NCI-H1930 (cell line): ENCODE data around the gene CHI3L2.

Source experiments
- DNase-seq, 2 experiments: peaks; one replicate each; lab custom pipeline; 2025; lab: John Stamatoyannopoulos, UW

CHI3L2 gene, protein sequence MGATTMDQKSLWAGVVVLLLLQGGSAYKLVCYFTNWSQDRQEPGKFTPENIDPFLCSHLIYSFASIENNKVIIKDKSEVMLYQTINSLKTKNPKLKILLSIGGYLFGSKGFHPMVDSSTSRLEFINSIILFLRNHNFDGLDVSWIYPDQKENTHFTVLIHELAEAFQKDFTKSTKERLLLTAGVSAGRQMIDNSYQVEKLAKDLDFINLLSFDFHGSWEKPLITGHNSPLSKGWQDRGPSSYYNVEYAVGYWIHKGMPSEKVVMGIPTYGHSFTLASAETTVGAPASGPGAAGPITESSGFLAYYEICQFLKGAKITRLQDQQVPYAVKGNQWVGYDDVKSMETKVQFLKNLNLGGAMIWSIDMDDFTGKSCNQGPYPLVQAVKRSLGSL

DNA sequence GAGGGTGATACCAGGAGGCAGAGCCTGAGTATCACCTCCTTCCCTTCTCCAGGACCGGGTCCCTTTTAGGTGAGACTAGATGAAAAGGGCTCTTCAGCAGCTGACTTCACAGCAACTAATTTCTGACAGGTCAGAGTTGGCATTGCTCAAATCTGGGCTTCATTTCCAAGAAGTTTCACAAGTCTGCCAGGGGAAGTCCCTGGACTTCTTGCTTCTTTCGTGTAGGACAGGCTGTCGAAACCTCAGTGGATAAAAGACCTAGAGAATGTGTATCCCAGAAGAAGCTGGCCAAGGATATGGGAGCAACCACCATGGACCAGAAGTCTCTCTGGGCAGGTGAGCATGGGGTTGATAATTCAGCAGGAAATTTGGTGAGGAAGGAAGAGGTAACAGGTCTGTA lies at the start of gene CHI3L2:
Gene CHI3L2, plus strand, starts transcription at position 280 of the 400 bp plus-strand sequence. Its CDS starts 17 bp downstream, at position 297.
- no peak for DNase-seq

DNA sequence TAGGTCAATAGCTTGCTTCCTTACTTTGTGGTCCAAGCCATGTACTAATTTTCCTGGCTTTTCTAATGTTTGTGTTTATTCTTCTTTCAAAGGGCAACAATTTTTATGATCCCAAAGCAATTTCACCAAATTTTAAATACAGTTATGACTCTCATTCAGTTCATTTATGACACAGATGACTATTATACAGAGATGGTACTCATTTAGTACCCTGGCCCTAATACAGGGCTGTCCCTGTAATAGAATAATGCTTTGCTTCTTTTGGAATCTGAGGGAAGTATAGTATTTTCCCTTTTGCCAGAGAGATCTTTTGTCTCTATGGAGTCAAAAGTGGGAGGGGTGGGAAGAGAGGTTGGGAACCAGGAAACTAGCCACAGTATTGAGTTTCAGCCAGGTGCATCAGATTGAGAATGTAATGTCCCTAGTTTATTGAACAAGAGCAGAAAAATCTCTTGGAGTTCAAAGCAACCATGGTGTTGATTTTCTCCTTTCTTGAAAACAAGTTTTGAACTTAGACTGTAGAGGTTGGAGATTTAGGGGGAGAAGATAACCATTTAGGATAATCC lies 47.5 kb upstream of the CHI3L2 start:
- no peak for DNase-seq

DNA sequence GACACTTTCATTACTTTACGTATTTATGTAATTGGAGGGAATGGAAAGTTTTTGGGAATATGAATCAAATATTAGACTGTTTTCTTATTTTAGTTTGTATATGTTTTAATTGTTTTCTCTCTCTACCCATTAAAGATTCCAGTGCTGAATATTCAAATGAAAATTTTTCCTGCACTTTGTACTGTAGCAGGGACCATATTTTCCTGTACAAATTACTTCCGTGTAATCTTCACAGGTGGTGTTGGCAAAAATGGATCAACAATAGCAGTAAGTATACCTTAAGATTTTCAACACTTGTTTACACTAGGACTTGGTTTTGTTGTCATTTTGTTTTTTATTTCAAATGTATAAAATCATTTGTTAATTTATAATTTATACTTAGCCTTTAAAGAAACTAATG lies 45.5 kb upstream of the CHI3L2 start:
- DNase-seq, result no peak

DNA sequence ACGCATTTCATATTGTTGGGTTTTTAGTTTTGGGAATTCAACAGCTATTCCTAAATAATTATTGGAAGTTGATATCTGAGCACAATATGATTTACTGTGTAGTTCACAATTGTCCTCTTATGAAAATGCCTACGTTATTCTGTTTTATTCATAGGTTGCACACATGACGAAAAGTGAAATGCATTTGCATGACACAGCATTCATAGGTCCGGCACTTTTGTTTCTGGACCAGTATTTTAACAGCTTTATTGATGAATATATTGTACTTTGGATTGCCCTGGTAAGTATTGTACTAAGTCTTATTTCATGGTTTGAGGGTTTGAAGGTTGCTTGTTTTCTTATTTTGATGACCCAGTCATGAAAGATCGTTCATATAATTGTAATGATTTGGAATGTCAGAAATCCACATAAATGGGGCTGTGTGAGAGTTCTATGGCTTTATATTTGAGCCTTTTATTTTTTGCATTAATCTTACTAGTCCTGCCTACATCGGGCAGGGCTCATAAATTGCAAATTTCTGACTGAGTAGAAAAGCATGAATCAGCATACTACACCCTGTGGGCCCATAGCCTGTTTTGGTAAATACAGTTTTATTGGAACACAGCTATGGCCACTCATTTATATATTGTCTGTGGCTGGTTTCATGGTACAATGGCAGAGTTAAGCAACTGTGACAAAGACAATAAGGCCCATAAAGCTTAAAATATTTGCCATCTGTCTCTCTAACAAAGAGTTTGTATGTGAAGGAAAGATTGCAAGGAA lies 44.0 kb upstream of the CHI3L2 start:
- DNase-seq, result no peak

DNA sequence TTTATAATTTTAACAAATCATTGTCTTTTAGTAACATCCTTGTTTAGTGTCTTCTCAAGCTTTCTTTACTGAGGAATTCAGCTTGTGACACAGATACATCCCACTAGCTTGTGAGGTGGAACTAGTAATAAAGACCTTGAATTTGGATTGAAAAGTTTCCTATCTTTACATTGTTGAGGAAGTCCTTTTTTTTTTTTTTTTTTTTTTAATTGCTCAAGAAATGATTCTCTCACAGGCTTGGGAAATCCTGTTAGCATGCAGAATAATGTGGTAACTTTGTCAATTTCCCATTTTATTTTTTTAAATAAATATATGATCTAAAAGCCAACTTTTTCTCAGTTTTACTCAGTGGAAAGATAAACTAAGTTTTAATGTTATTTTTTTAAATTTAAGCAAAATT lies 42.9 kb upstream of the CHI3L2 start:
- DNase-seq, result no peak

DNA sequence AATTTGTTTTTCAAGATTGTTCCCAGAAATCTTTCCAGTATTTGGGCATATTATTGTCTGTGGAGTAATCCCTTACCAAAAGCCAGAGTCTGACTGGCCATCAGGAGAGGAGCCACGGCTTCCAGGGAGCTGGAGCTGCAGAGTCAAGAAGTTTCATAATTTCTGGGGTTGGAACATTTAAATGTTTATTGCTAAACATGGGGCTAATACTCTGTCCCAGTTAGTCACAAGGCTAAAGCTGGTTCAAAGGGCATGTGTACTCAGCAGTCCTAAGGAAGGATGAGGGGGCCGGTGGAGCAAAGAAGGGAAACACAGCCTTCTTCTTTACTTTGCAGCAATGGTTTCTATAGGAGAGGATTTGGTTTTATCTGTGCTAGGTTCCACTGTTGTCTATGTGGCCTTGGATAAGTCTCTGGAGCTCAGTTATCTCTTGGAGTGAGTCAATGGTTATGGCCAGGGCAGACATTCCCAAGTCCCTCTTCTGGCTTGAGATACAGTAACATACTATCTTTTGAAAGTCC lies 36.5 kb upstream of the CHI3L2 start:
- DNase-seq, result no peak

DNA sequence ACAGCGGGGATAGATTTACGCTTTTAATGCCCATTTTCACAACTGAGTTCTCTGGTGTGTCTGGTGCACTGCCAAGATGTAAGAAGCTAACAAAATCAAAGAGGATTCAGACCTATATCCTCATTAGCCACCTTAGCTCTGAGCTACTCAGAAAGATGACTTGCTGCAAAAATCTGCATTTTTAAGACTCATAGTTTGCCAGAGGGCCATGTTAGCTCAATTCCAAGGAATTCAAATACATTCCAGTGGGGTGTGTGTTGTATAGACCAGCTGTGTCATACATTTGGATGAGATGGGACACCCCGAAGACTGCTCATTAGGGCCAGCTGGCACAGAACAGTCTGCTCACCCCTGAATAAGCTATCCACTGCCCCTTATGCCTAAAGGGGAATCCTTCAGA lies 36.0 kb upstream of the CHI3L2 start:
- DNase-seq, result no peak

DNA sequence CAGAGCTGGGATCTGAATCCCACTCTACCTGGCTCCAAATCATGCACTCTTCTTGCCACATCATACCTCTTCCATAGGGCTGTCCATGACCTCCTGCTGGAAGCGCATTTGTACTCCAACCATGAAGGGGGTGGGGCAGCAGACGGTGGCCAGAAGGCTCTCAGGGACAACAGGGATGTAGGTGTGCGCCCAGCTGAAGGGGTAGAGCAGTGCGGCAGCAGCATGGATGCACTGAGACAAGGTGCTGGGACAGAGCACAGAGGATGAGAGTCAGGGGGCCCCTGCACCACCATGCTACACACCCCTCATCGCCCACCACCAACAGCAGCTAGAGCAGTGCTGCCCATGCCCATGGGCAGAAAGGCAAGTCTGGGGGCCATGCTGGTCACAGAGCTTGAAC lies 35.4 kb upstream of the CHI3L2 start:
- no peak for DNase-seq

DNA sequence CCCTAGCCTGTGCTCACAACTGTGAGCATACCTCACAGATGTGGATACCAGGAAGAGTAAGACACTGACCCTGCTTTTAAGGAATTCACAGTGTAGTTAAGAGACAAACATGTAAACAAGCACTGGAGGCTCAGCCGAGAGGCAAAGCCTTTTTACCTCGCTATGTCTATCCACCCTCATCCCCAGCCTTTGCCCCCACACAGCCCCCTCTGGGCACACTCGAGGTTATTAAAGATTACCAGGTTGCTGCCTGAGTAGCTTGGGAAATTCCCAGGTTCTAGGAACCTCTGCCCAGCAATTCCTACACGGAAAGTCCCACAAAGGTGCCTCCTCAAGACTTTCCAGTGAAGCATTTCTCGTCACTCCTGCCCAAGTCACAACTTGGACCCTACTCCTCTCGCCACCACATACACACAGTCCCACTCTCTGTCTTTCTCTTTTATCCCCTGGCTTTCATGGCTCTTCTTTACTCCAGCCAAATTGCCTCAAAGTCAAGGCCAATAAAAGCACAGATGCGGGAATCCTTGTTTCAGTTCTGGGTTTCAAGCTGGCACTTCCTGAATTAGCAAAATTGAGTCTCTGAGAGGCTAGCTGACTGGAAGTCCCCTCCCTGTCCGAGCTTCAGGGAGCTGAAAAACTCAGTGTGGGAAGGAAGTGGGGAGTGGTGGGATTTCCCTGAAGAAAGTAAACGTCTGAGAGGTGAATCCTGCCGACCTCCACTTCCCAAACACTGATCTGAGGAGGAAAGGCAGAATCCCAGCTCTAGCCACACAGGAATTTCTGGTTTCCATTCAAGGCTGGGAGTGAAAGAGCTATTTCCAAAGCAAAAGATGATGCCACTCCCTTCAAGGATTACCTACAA lies 34.6 kb upstream of the CHI3L2 start:
- DNase-seq, result no peak

DNA sequence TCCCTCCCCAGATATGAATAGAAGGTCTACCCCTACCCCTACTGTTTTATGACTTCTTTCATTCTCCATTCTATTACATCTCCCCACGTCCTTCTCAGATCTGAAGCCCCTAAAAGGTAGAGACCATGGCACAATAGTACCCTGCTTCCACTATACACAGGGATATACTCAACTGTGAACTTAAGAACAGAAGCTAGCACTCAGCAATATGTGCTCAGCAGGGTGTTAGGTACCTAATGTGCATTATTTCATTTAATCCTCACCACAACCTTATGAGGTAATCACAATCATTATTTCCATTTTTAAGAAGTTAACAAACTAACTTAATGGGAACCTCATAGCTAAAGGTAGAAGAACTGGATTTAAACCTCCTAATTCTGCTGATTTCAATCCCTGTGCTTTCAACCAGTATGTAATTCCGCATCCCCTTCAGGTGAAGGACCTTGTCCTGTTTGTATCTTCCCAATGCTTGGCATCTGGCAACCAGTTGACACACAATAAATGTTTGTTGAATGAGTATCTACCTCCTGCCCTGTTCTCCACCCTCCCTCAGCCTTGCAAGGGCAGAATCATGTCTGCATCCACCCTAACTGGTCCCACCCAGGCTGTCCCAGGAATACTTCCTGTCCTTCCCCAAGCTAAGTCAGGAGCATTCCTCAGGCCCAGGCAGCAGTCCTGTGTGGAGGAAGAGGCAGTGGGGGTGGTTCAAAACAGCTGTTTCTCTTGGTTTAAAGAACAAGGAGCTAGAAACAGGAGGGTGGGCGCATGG lies 33.6 kb upstream of the CHI3L2 start:
- no peak for DNase-seq

DNA sequence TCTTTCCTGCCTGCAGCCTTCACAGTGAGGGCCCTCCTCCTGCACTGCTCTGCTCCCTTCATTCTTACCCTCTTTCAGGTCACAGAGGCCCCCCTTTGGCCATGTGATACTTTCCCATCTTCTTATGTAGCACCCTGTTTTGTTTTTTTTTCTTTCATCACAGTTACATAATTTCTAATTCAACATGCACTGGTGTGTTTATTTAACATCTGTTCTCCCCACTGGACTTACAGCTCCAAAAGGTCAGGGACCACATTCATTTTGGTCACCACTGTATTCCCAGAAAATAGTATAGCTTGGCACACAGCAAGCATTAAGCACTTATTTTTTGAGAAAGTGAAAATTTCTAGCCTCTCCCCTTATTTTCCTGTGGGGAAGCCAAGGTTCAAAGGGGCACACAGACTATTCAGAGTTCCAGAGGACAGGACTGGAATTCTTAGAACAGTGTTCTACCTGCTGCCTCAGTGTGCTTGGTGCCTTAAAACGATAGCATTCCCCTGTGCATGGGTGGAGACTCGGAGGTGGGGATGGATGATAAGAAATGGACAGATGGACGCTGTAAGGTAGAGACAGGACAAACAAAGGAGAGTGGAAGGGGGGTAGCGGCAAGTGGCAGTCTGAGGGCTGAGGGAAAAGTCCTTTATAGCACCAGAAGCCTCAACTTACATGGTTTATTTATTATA lies 32.4 kb upstream of the CHI3L2 start:
- no peak for DNase-seq

DNA sequence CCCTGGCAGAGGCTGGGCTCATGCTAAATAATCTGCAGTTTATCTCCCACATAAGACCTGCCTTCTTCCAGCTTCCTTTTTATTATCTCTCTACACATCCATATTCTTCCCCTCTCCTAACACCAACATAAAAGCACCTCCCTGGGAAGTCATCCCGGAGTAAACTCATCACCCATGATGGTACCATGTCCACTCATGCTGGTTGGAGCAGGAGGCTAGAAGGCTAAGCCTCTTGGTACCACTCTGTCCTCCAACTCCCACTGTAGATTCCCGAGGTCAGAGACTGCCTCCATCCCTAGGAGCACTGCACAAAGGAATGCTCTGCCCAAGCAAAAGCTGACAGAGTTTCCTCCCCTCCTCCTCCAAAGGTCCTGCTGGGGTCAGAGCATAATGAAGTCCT lies 31.3 kb upstream of the CHI3L2 start:
- DNase-seq, result no peak

DNA sequence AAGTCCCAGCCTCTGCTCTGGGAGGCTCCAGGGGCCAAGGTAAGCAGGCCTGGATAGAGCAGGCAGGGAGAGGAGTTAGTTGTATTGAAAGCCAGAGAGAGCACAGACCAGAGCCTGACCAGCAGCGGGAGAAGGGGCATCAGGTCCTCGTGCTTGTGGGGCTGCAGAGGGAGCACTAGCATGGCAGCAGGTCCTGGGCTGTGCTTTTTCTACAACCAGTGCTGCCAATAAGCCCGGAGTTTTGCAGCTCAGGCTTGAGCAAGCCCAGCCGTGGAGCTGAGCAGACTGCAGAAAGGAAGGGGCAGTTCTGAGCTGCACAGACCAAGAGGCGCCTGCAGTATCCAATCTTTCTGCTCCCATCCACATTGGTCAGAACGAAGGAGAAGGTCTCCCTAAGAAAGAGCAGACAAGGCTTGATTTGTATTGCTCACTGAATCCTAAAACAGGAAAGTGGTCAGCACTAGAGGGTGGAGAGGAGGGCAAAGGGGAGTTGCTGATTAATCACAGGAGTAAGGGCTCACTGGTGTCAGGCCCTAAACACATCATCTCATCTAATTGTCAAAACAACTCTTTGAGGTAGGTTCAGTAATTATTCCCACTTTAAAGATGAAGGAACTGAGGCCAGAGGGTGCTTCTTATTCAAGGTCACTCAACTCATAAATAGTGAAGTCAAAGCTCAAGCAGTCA lies 29.8 kb upstream of the CHI3L2 start:
- no peak for DNase-seq

DNA sequence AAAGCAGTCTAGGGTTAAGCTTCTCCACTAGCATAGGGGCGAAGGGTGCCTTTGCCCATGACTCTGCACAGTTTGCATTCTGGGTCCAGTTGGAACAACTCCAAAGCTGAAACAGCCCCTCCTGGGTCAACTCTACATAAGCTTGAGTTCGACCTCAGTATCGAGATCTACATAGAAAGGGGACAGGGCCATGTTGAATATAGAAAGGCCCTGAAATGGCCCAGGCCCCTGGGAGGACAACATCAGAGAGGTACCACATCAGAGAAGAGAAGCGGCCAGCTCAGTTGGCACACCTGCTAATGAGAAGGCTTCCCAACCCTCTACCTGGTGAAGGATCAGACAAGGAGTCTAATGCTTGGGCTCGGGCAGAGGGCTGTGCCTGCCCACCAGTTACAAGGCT lies 28.7 kb upstream of the CHI3L2 start:
- DNase-seq, result no peak

DNA sequence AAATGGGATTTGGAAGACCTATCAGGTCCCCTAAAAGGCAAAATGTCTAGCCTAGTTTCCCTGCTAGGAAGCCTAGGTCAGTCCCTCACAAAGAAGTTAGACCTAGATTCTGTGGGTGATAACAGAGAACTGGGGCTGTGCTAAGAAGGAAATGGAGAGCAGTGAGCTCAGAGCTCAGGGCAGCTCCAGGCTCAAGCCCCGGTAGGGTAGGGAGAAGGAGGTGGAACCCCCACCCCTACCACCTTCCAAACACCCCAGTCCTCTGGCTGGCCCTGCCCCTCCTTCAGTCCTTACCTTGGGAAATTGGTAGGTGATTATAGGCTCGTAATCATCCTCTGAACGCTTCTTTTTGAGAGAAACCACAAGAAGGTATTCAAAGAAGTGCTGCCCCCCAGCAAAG lies 28.2 kb upstream of the CHI3L2 start:
- no peak for DNase-seq

DNA sequence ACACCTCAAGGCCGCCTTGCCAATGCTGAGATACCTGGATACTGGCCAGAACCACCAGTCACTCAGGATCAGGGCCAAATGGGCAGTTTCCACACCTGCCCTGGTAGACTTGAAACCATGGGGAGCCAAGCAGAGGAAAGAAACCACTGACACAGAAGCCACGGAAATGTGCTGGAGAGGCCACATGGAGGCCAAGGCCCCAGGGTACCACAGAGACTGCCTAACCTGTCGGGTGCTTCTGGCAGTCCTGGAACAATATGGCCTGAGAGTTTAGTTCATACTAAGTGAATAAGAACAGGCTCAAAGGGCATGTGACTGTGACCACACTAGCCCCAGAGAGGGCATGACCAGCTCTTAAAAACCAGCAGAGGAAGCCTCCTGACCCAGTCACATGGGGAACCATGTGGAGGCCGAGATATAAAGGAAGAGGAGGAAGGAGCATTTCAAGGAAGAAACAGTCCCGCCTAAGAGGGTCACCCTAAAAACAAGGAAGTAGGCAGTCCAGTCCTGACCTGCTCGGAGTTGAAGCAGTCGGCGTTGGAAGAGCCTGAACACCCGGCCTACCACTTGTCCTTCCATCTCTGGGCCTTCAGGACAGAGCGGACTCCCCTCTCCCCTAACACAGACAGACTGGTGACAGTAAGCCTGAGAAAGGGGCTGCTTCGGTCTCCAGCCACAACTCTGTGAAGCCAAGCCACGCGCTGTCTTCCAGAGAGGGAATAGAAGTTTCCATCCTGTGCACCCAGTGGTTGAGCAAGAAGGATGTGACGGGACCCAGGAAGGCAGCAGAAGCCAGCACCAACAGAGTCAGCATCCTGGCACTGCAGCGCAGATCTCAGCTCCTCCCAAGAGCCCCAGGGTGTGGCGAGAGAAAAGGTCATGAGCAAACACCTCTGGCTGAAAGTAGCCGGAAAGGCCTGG lies 27.4 kb upstream of the CHI3L2 start, which contains the start of gene DENND2D:
Gene DENND2D, minus strand, starts transcription at position 766 of the 921 bp plus-strand sequence. Its CDS starts 187 bp downstream, at position 579.
- no peak for DNase-seq

DNA sequence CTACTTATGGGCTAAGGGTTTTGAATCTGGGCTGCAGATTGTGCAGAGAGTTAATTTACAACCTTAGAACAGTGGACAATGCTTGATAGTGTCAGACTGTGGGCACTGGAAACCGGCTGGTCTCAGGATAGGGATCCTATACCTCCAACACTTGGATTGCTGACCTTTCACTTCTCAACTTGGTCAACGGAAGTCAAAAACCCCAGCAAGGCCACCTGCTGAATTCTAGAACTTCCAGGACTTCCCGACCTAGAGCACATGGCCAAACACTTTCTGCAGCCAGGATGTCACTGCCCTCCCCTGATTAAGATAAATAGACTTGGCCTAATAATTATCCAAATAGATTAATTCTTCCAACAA lies 26.7 kb upstream of the CHI3L2 start:
- DNase-seq, result no peak

DNA sequence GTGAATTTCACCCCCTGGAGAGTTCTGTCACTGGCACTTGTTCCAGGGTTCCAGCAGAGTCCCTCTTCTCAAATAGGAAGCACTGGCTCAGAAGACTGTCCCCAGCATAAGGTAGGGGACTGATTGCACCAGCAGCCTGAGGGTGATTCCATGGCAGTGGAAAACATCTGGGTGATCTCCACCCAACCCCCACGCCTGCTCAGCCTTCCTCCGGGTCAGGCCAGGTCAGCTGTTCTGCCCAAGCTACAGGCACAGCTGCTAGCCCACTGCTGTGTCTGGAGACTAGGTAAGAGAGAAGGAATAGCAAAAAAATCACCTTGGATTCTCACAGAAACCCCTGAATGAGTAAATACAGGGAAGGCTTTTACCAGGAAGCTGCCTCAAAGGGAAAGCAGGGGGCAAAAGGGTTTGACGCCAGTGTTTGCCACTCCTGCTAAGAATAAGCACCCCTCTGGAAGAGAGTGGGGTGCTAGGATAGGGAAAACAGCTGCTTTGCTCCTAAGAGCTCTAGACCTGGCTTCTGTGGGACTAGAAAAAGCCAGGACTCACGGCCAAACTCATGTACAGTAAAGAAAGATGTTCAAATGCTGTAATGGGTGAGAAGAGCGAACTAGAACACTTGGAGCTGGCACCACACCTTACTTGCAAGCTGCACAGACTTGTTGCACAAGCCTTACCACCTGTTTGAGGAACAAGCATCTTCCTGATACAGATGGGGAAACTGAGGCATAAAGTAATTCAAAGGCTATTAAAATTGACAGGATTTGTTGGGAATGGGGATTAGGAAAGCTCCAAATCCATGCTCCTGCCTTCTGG lies 26.0 kb upstream of the CHI3L2 start:
- no peak for DNase-seq
